CD14-positive monocyte (primary cell): ENCODE results near the gene PPFIA1. TPM values are rescaled to one million over a fixed set of nuclear protein-coding genes. Genes with fewer than 3 reads are reported as not detected.

Source experiments
- DNase-seq, 3 donors: peaks; one replicate each; pipeline ENCODE4 v3.0.0-alpha.2; 2011 to 2022
- H2AFZ ChIP-seq: 2 replicates; pipeline ENCODE4 v1.6.0; 2012; ENCODE audit warnings: mild to moderate bottlenecking, low read depth, low read length, inconsistent platforms; ENCODE audit not compliant: insufficient read depth, poor library complexity, severe bottlenecking
- H3K27ac ChIP-seq, 2 donors: 1 replicate in 1 of 2; 2 replicates in 1 of 2; pipeline ENCODE4 v1.5.1; 2012 to 2013; ENCODE audit warnings: low read length in 2 of 2, control low read depth in 1 of 2, inconsistent platforms in 1 of 2, low read depth in 1 of 2, mild to moderate bottlenecking in 1 of 2
- H3K27me3 ChIP-seq, 2 donors: one replicate each; pipeline versions ENCODE4 v1.6.0 to v1.6.1; 2011 to 2013; ENCODE audit warnings: low read length in 2 of 2; ENCODE audit not compliant: control insufficient read depth in 2 of 2, insufficient read depth in 2 of 2
- H3K36me3 ChIP-seq, 2 donors: replicated peaks in 1 of 2; 1 replicate in 1 of 2; 2 replicates in 1 of 2; pipeline versions ENCODE4 v1.5.1 to v1.6.1; 2012 to 2013; ENCODE audit warnings: low read length in 2 of 2, control low read depth in 1 of 2, inconsistent platforms in 1 of 2, mild to moderate bottlenecking in 1 of 2; ENCODE audit not compliant: insufficient read depth in 2 of 2, control insufficient read depth in 1 of 2
- H3K4me1 ChIP-seq, 2 donors: 1 replicate in 1 of 2; 2 replicates in 1 of 2; pipeline versions ENCODE4 v1.5.1 to v1.6.1; 2012 to 2013; ENCODE audit warnings: low read length in 2 of 2, control low read depth in 1 of 2, inconsistent platforms in 1 of 2, mild to moderate bottlenecking in 1 of 2, moderate library complexity in 1 of 2; ENCODE audit not compliant: insufficient read depth in 2 of 2, control insufficient read depth in 1 of 2
- H3K4me2 ChIP-seq: replicated peaks from 2 replicates; pipeline ENCODE3; 2012; ENCODE audit warnings: low read length, moderate library complexity, mild to moderate bottlenecking; ENCODE audit not compliant: poor library complexity, severe bottlenecking; ENCODE audit errors: extremely low read depth
- H3K4me3 ChIP-seq, 3 experiments: fragments of 200-600 bp in 1 of 3; sonication (generic) in 1 of 3; replicated peaks in 1 of 3; 1 replicate in 2 of 3; 2 replicates in 1 of 3; pipeline ENCODE4 v1.5.1; 2011 to 2013; ENCODE audit warnings: low read length in 3 of 3, mild to moderate bottlenecking in 3 of 3, control low read depth in 2 of 3, low read depth in 2 of 3, inconsistent platforms in 1 of 3, moderate library complexity in 1 of 3
- H3K79me2 ChIP-seq: 2 replicates; pipeline ENCODE4 v1.6.0; 2012; ENCODE audit warnings: mild to moderate bottlenecking, control low read depth, inconsistent platforms, low read length, moderate library complexity; ENCODE audit not compliant: insufficient read depth
- H3K9ac ChIP-seq: 2 replicates; pipeline ENCODE4 v1.6.0; 2017; ENCODE audit warnings: low read length, mild to moderate bottlenecking; ENCODE audit not compliant: insufficient read depth, poor library complexity, severe bottlenecking
- H3K9me3 ChIP-seq, 2 donors: replicated peaks in 1 of 2; 1 replicate in 1 of 2; 2 replicates in 1 of 2; pipeline versions ENCODE4 v1.5.1 to v1.6.1; 2012 to 2013; ENCODE audit warnings: low read length in 2 of 2, control low read depth in 1 of 2; ENCODE audit not compliant: control insufficient read depth in 1 of 2, insufficient read depth in 1 of 2
- H4K20me1 ChIP-seq: 2 replicates; pipeline ENCODE4 v1.6.0; 2012; ENCODE audit warnings: mild to moderate bottlenecking, low read length, control low read depth, moderate library complexity; ENCODE audit not compliant: insufficient read depth
- H3K27ac Mint-ChIP-seq, 7 donors: one replicate each; pipeline ENCODE4 v1.8.0; 2020; ENCODE audit warnings: mild to moderate bottlenecking in 7 of 7, mixed read lengths in 7 of 7, moderate library complexity in 6 of 7, inconsistent platforms in 2 of 7
- H3K27me3 Mint-ChIP-seq, 3 donors: one replicate each; pipeline ENCODE4 v1.8.0; 2021 to 2022; ENCODE audit warnings: low read depth in 3 of 3, mild to moderate bottlenecking in 3 of 3, mixed read lengths in 3 of 3, moderate library complexity in 3 of 3, inconsistent platforms in 1 of 3
- H3K36me3 Mint-ChIP-seq, 2 donors: one replicate each; pipeline ENCODE4 v1.8.0; 2020; ENCODE audit warnings: mixed read lengths in 2 of 2, inconsistent platforms in 1 of 2, mild to moderate bottlenecking in 1 of 2
- H3K4me1 Mint-ChIP-seq: one replicate; pipeline ENCODE4 v1.8.0; 2020; ENCODE audit warnings: mild to moderate bottlenecking, mixed read lengths
- H3K4me3 Mint-ChIP-seq, 2 donors: one replicate each; pipeline ENCODE4 v1.8.0; 2020; ENCODE audit warnings: mild to moderate bottlenecking in 2 of 2, mixed read lengths in 2 of 2, moderate library complexity in 1 of 2
- H3K9me3 Mint-ChIP-seq, 7 donors: one replicate each; pipeline ENCODE4 v1.8.0; 2020 to 2022; ENCODE audit warnings: mixed read lengths in 7 of 7, mild to moderate bottlenecking in 6 of 7, moderate library complexity in 6 of 7, inconsistent platforms in 2 of 7
- CTCF ChIP-seq: fragments of 200-600 bp; IDR thresholded peaks from one replicate; pipeline ENCODE4 v1.8.0; 2022; ENCODE audit warnings: antibody characterized with exemption, mild to moderate bottlenecking
- WGBS: methylation state at CpG from one replicate; pipeline ENCODE4 v1.1.5; 2013; ENCODE audit warnings: missing lambda C conversion rate; ENCODE audit not compliant: insufficient coverage; 5-methylcytosine and 5-hydroxymethylcytosine counted together
- intact Hi-C, 2 donors: fragments of 100-400 bp; cut with micrococcal nuclease; formaldehyde crosslinking; loops; one replicate each; pipeline versions ENCODE4 v1.15.0 to v1.15.1; 2023
- polyA plus RNA-seq, 3 donors: library from polyadenylated mRNA; depleted of rRNA in 1 of 3; unstranded in 2 of 3; stranded (reverse) in 1 of 3; fragments of 300-500 nt in 2 of 3; fragments of >200 nt in 1 of 3; fragmentation: Illumina TruSeq in 2 of 3; gene quantifications; 1 replicate in 2 of 3; 2 replicates in 1 of 3; pipeline ENCODE4 v1.2.3, GENCODE V29; 2012 to 2021

PPFIA1 gene
- polyA plus RNA-seq, 3 donors: 7.5 to 65.7 (median 15.5) TPM

- H3K27ac Mint-ChIP-seq: no peak overlapping the region
- no peaks in the 10 kb centered on the region for H3K27me3 ChIP-seq
- H3K36me3 ChIP-seq: peaks cover 56 to 90% of the 10 kb centered on the region in 2 donors
- no peaks in the 10 kb centered on the region for H3K4me1 ChIP-seq
- H3K4me3 Mint-ChIP-seq: no peak overlapping the region
- H3K9me3 Mint-ChIP-seq: no peaks in the 10 kb centered on the region
- H2AFZ ChIP-seq: no peak overlapping the region
- peaks cover 92% of the 10 kb centered on the region for H4K20me1 ChIP-seq
- intact Hi-C loops: no loop called here
- no peak overlapping the region for H3K27ac ChIP-seq
- TF ChIP-seq CTCF: no peak
- H3K79me2 ChIP-seq: peaks cover 73% of the 10 kb centered on the region
- H3K9me3 ChIP-seq: no peaks in the 10 kb centered on the region
- H3K4me2 ChIP-seq: no peak overlapping the region
- WGBS: 100% methylated on average over 4 of the region's 8 CpGs
- H3K27me3 Mint-ChIP-seq: peaks cover 0 to 1% (median 0%) of the 10 kb centered on the region in 3 donors
- no peak overlapping the region for H3K4me3 ChIP-seq
- no peak overlapping the region for H3K9ac ChIP-seq
- peaks cover 9% of the 10 kb centered on the region for H3K4me1 Mint-ChIP-seq
- DNase-seq: no peak
- peaks cover 80 to 94% of the 10 kb centered on the region in 2 donors for H3K36me3 Mint-ChIP-seq
These were observed 8.5 kb downstream of the PPFIA1 start for GRCh38 chr11:70278994-70279393.

GRCh38 chr11:70281156-70281609 is 10.7 kb downstream of the PPFIA1 start:
- Histone ChIP-seq H3K36me3 (peaks cover 58 to 90% of the 10 kb centered on the region in 2 donors), H3K4me1 (no peaks in the 10 kb centered on the region), H3K79me2 (peaks cover 65% of the 10 kb centered on the region), H4K20me1 (peaks cover 88% of the 10 kb centered on the region), H3K27me3 (no peaks in the 10 kb centered on the region), H3K9me3 (no peaks in the 10 kb centered on the region), H3K4me3 (no peak overlapping the region), H3K27ac (no peak overlapping the region), H3K9ac (no peak overlapping the region), H2AFZ (no peak overlapping the region), H3K4me2 (no peak overlapping the region)
- 94% methylated on average over 6 of the region's 7 CpGs for WGBS
- H3K9me3 Mint-ChIP-seq: no peaks in the 10 kb centered on the region
- TF ChIP-seq CTCF: no peak
- H3K4me1 Mint-ChIP-seq: peaks cover 3% of the 10 kb centered on the region
- H3K36me3 Mint-ChIP-seq: peaks cover 80 to 94% of the 10 kb centered on the region in 2 donors
- no peak overlapping the region for H3K27ac Mint-ChIP-seq
- H3K4me3 Mint-ChIP-seq: no peak overlapping the region
- DNase-seq: no peak
- intact Hi-C loops: no loop called here
- H3K27me3 Mint-ChIP-seq: peaks cover 0 to 1% (median 0%) of the 10 kb centered on the region in 3 donors
